Measurements from ENCODE around the gene PTPRK.
"Not testable (repeated sequence)": the region's sequence is repeated elsewhere in the genome, so short reads cannot be mapped to it uniquely, and the experiment has no call there.

Gene PTPRK

GRCh38 chr6:128439627-128440026 lies 80.8 kb downstream of the PTPRK start:
- DNase-seq (ENCODE audit: low spot score) = no peak

- no peak for DNase-seq (ENCODE audit: low spot score)
Observed at GRCh38 chr6:128438393-128438792, 82.0 kb downstream of the PTPRK start.

DNA sequence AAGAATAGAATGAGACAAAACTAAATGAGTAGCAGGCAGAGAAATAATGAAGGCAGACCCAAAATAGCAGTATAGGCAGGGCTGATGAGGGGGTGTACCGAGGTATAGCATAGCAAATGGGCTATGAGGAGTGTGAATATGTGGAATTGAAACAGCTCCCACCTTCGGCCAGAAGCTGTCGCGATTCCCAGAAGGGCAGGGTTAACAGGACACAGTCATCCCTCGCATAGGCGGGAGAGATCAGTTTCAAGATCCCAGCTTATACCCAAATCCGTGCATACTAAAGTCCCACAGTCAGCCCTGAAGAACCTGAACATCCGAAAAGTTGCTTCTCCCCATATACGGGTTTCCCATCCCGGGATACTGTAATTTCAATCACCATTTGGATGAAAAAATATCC lies 82.7 kb downstream of the PTPRK start:
- DNase-seq (ENCODE audit: low spot score) = no peak

GRCh38 chr6:128434752-128435151 lies 85.6 kb downstream of the PTPRK start:
- DNase-seq (ENCODE audit: low spot score) = not testable (repeated sequence)

DNA sequence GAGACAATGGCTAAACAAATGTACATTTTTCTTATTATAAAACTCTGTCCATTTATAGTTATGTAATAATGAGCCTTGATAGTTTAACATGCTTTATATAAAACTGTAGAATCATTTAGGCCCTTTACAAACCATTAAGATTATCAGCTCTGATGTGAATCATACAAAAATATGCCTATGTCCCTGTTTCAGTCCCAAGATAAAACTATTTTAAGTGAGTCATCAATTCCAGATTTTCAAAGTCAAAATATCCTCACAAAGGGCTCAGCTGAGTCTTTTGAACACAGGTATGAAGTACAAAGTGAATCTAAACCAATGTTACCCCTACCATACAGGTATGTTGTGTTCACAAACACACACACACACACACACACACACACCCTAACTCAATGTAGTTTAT lies 88.0 kb downstream of the PTPRK start:
- no peak for DNase-seq (ENCODE audit: low spot score)

DNA sequence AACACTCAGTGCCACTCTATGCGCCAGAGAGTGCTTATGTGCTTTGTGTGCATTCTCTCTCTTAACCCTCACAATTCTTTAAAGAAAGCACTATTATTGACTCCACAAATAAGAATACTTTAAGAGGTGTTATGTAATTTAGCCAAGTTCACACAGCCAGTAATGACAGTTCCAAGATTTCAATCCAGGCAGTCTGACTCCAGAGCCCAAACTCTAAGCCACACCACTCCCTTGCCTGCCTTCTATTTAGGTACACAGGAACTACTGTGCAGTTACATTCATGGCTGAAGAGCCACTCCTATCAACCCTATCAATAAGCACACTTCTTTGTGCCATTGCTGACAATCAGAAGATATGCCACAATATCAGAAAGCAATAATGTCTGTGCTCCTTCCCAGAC lies 93.3 kb downstream of the PTPRK start:
- no peak for DNase-seq (ENCODE audit: low spot score)

DNA sequence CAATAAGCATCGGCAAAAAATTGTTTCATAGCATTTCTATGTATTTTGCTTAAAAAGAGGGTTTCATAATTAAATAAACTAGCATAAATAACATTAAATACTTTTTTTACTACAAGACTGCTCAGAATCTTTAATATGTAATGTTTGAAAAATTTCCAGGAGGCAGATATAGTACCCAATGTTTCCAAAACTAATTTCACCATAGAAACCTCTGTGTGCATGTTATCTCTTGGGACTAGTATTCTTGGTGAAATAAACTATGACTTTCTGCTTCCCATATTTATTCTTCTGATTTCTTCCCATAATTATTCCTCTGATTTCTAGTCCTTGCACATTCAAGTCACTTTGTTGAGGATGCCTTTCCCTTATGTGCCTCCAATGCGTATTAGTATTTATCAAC lies 94.5 kb downstream of the PTPRK start:
- no peak for DNase-seq (ENCODE audit: low spot score)

DNA sequence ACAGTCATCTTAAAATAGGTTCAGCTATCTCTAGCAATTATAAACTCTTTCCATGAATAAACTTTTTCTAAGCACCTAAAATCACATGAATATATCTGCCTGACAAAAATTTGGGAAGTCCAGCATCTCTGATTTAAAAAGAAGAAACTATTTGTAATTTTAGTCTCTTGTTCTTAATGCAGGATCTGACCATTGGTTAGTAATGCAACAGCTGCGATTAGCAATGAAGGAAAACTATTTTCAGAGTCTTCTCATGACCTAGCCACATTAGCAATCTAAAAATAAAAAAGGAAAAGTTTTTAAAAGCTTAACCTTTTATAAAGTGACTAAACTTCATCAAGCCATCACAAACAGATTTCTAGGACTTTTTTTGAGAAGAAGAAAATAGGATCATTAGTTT lies 97.5 kb downstream of the PTPRK start:
- no peak for DNase-seq (ENCODE audit: low spot score)

DNA sequence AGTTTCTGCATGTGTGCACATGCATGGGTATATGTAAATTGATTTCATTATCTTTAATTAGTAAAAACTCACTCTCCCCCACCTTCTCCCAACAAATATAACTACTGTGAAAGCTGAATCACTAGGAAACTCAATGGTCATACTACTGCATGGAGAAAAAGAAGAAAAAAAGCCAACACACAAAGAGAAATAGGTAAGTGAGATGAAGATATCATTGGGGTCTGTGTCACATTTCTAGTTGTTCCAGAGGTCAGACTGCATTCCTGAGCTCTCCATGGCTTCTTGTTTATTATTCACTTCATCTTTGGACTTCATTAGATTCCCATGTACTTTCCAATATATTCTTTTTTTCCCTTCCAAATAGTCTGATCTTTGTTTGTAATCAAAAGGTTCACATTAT lies 98.2 kb downstream of the PTPRK start:
- no peak for DNase-seq (ENCODE audit: low spot score)

DNA sequence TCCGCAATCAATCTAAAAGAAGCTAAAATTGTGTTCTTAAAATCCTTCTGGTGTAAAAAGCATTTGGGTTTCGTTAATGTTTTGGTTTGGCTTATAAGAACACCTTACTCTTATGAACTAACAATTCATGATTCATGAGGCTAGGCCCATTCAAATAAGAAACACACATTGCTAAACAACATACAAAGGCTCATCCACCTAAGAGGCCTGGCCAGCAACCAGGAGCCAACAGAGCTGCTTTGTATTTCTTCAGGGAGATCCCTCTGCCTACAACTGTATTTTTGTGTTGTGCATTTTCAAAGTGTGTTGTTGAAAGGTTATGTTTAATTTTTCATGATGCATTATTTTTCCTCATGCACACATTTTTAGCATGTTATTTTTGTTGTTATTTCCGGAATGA lies 98.6 kb downstream of the PTPRK start:
- DNase-seq (ENCODE audit: low spot score) = no peak

DNA sequence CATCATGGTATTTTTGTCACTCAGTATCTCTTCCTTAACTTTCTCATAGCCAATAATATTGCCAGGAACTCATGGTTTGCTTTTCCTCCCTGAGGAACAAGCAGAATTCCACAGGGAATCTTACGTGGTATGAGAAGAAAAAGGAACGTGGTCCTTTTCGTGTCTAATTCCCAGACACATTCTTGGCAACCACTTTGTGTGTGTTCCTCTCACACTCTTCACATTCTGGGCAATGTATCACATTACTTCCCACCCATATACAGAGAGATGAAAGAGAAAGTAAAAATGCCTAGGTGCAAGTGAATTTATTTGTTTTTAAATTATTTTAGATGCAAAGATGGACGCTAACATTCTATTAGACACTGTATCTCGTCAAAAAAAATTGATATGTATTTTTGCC lies 102.7 kb downstream of the PTPRK start:
- no peak for DNase-seq (ENCODE audit: low spot score)

DNA sequence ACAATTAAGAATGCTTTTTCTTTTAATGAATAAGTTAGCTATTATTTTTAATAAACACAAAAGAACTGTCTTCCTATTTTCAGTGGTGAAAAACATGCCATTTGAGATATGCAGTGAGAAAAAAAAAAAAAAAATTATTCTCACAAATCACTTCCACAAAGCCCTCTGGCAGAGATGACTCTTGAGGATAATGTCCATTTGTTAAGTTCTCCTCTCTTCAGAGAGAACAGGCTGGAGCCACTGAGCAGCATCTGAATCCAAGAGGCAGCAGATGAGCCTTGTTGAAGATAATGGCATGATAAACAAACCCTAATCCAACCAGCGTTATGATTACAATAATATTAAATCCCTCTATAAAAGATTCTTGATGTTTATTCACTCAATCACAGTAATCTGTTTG lies 105.0 kb downstream of the PTPRK start:
- no peak for DNase-seq (ENCODE audit: low spot score)

- no peak for DNase-seq (ENCODE audit: low spot score)
Observed at GRCh38 chr6:128414943-128415342, 105.5 kb downstream of the PTPRK start.

GRCh38 chr6:128413291-128413690 lies 107.1 kb downstream of the PTPRK start:
- no peak for DNase-seq (ENCODE audit: low spot score)

- DNase-seq (ENCODE audit: low spot score) = no peak
Observed at GRCh38 chr6:128412680-128413079, 107.7 kb downstream of the PTPRK start.

DNA sequence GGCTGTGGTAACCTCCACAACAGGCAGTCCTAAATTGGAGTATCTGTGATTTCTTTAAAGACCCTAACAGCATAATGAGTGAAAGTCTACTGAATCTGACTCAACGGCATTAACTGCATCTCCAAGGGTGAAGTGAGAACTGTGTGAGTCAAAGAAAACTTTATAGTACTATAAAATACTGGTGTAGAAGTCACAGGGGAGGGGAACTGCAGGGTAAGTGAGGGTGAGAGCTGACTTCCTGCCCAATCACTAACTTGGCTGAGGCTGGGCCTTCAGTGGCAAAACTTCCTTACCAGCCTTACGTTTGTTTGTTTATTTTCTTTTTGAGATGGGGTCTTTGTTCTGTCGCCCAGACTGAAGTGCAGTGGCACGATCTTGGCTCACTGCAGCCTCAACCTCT lies 109.8 kb downstream of the PTPRK start:
- DNase-seq (ENCODE audit: low spot score) = no peak

- no peak for DNase-seq (ENCODE audit: low spot score)
Observed at GRCh38 chr6:128409003-128409402, 111.4 kb downstream of the PTPRK start.

GRCh38 chr6:128406453-128406852 lies 113.9 kb downstream of the PTPRK start:
- no peak for DNase-seq (ENCODE audit: low spot score)

- DNase-seq (ENCODE audit: low spot score) = no peak
Observed at GRCh38 chr6:128403618-128404444, 116.6 kb downstream of the PTPRK start.

GRCh38 chr6:128400875-128401274 lies 119.5 kb downstream of the PTPRK start:
- DNase-seq (ENCODE audit: low spot score) = no peak

DNA sequence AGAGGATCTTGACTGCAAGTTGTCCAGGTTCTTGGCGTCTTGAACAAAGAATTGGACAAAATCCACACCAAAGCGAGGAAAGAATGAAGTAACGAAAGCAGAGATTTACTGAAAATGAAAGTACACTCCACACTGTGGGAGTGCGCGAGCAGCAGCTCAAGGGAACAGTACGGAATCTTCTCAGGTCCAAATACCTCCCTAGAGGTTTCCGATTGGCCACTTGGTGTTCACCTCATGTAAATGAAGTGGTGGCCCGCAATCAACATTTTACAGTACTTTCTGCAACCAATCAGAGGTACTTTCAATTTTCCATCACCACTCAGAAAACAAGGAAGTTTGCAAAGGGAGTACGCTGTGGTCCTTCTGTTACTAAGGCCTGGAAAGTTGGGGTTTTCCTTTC lies 122.4 kb downstream of the PTPRK start:
- DNase-seq (ENCODE audit: low spot score) = no peak

DNA sequence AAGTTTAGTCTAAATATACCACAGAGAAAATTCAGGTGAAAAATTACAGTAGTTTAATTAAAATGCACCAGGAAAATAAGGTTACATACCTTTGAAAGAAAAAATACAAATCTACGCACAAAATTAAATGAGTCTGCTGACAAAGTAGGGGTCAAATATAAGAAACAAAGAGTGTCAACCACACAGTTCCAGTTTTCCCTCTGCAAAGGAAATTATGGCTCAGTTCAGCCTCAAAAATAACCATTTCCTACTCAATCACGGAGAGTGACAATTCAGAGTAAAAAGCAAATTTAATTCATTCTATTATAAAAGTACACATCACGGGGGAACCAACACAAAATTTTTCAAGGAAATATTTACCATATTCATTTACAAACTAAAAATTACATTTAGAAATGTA lies 124.8 kb downstream of the PTPRK start:
- DNase-seq (ENCODE audit: low spot score) = no peak

DNA sequence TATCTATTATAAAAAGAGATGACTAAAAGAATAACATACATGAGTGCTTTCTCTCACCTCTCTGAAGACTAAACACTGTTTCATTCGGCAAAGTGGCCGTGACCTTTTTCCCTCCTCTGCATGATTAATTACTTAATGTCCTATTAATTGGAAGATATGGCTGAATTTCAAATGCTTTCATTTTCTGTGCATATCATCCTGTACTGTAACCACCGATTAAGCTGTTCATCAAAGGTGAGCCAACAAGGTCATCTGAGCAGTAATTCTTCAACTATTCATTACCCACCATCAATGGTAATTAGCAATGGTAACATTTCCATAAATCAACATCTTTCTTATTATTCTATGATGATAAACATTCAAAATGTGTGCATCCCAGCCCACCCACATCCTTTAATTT lies 125.2 kb downstream of the PTPRK start:
- DNase-seq (ENCODE audit: low spot score) = no peak

DNA sequence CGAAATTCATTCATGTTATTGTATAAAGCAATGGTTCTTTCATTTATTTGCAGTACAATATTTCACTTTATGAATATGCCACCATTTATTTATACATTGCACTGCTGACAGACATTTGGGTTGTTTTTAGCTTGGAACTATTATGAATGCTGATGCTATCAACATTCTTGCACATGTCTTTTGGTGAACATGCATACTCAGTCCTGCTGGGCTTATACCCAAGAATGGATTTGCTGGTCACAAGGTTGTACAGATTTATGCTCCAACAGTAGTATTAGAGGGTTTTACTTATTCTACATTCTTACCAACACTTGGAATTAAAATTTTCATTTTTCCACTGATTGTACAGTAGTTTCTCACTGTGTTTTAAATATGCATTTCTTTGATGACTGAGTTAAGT lies 126.2 kb downstream of the PTPRK start:
- DNase-seq (ENCODE audit: low spot score) = no peak

Measured in cerebellar cortex (tissue), 1 donor.